ENCODE results near the gene LSAMP. TPM values are rescaled to one million over a fixed set of nuclear protein-coding genes. Genes with fewer than 3 reads are reported as not detected.

LSAMP gene
- polyA plus RNA-seq, 1 of the 3 experiments (the other 2 are of a cell fraction), result 6.6 TPM

DNA sequence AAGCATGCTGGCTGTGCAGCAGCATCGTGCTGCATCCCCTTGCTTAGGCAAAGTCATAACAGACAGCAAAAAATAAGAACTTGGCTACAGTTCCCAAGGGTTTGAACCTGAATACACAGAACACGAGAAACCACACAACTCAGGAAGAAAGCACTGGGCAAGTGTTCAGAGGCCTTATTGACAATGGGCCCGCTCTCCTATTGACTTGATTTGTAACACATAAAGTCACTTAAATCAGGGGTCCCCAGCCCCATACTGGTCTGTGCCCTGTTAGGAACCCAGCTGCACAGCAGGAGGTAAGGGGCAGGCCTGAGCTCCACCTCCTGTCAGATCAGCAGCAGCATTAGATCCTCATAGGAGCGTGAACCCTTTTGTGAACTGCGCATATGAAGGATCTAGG, 145.1 kb downstream of the LSAMP start:
- Histone ChIP-seq H3K4me3 (ENCODE audit: low read depth in 2 of 2, low read length in 1 of 2) (no peak overlapping the region), H3K27me3 (ENCODE audit: insufficient read depth) (no peaks in the 10 kb centered on the region), H3K9ac (no peak overlapping the region), H2AFZ (ENCODE audit: low read depth) (no peak overlapping the region), H3K79me2 (ENCODE audit: insufficient read depth) (no peaks in the 10 kb centered on the region), H3K27ac (ENCODE audit: low read depth in 2 of 2, low read length in 1 of 2) (no peak overlapping the region), H3K36me3 (replicated peaks in 1 of 2; ENCODE audit: control insufficient read depth in 1 of 2, insufficient read depth in 2 of 2, low read length in 1 of 2) (no peaks in the 10 kb centered on the region), H3F3A (replicated peaks; ENCODE audit: insufficient read depth) (peaks cover 11% of the 10 kb centered on the region), H3K4me1 (ENCODE audit: control insufficient read depth in 1 of 2, insufficient read depth in 2 of 2, low read depth in 1 of 2, low read length in 1 of 2) (peaks cover 0 to 7% of the 10 kb centered on the region in 2 experiments; a peak in 2 of 4 replicates), H3K9me2 (no peaks in the 10 kb centered on the region), H3K9me3 (no peaks in the 10 kb centered on the region), H4K20me1 (ENCODE audit: insufficient read depth) (no peaks in the 10 kb centered on the region), H3K4me2 (no peak overlapping the region)
- CTCF ChIA-PET, result interaction anchor here (1.0 kb wide), 2 partner anchors 49 to 118 kb away, joined by 3 read pairs; no protein-coding TSS in a partner anchor
- no peak for TF ChIP-seq MXI1 (IDR thresholded peaks at IDR 0.05; ENCODE audit: low read depth, low read length)
- no peak for TF ChIP-seq ELF1 (IDR thresholded peaks at IDR 0.05)
- TF ChIP-seq, protein P1, sequence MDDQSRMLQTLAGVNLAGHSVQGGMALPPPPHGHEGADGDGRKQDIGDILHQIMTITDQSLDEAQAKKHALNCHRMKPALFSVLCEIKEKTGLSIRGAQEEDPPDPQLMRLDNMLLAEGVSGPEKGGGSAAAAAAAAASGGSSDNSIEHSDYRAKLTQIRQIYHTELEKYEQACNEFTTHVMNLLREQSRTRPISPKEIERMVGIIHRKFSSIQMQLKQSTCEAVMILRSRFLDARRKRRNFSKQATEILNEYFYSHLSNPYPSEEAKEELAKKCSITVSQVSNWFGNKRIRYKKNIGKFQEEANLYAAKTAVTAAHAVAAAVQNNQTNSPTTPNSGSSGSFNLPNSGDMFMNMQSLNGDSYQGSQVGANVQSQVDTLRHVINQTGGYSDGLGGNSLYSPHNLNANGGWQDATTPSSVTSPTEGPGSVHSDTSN (IDR thresholded peaks at IDR 0.05), result no peak
- TF ChIP-seq SIN3A (IDR thresholded peaks at IDR 0.05; ENCODE audit: borderline replicate concordance, low read depth, low read length), result no peak
- TF ChIP-seq YY1 (IDR thresholded peaks at IDR 0.05; ENCODE audit: low read depth), result no peak
- no peak for TF ChIP-seq EP300 (IDR thresholded peaks at IDR 0.05; ENCODE audit: borderline replicate concordance in 1 of 2, low read depth in 1 of 2, low read length in 1 of 2)
- TF ChIP-seq JUND (IDR thresholded peaks at IDR 0.05), result no peak
- no peak for TF ChIP-seq RAD21 (IDR thresholded peaks at IDR 0.05; ENCODE audit: low read length)
- TF ChIP-seq MEF2A (IDR thresholded peaks at IDR 0.05; ENCODE audit: borderline replicate concordance, low read depth), result no peak
- no peak for TF ChIP-seq CHD2 (IDR thresholded peaks at IDR 0.05; ENCODE audit: low read length, partially characterized antibody)
- no peak for TF ChIP-seq SMC3 (IDR thresholded peaks at IDR 0.05; ENCODE audit: low read depth, low read length)
- TF ChIP-seq, protein P2, sequence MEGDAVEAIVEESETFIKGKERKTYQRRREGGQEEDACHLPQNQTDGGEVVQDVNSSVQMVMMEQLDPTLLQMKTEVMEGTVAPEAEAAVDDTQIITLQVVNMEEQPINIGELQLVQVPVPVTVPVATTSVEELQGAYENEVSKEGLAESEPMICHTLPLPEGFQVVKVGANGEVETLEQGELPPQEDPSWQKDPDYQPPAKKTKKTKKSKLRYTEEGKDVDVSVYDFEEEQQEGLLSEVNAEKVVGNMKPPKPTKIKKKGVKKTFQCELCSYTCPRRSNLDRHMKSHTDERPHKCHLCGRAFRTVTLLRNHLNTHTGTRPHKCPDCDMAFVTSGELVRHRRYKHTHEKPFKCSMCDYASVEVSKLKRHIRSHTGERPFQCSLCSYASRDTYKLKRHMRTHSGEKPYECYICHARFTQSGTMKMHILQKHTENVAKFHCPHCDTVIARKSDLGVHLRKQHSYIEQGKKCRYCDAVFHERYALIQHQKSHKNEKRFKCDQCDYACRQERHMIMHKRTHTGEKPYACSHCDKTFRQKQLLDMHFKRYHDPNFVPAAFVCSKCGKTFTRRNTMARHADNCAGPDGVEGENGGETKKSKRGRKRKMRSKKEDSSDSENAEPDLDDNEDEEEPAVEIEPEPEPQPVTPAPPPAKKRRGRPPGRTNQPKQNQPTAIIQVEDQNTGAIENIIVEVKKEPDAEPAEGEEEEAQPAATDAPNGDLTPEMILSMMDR (IDR thresholded peaks at IDR 0.05), result no peak
- TF ChIP-seq FOXM1 (IDR thresholded peaks at IDR 0.05; ENCODE audit: low read depth), result no peak
- TF ChIP-seq RFX5 (IDR thresholded peaks at IDR 0.05; ENCODE audit: low read length), result no peak
- TF ChIP-seq FOSL2 (IDR thresholded peaks at IDR 0.05; ENCODE audit: borderline replicate concordance, low read depth), result no peak
- TF ChIP-seq RCOR1 (IDR thresholded peaks at IDR 0.05; ENCODE audit: low read length), result no peak
- TF ChIP-seq FOXJ3 (CRISPR knock-in tag; IDR thresholded peaks at IDR 0.05), result no peak
- no peak for TF ChIP-seq GABPA (IDR thresholded peaks at IDR 0.05; ENCODE audit: low read depth)
- no peak for TF ChIP-seq TEAD4 (IDR thresholded peaks at IDR 0.05; ENCODE audit: borderline replicate concordance, insufficient read depth)
- WGBS (ENCODE audit: low lambda C conversion rate), result 93% methylated on average over 5 of the region's 5 CpGs
- no peak for DNase-seq
- POLR2A ChIA-PET, result no interaction called here

All from SK-N-SH (cell line).